Left ventricle myocardium superior (tissue), 1 donor: ENCODE measurements around the gene GABBR2. TPM values are rescaled to one million over a fixed set of nuclear protein-coding genes. Genes with fewer than 3 reads are reported as not detected.

Experiments
- ATAC-seq: fragments of 200-7000 bp; cut with Tn5 transposase; one replicate; pipeline ENCODE4 v1.9.1; 2020; ENCODE audit warnings: mild to moderate bottlenecking, moderate library complexity
- DNase-seq: peaks from one replicate; pipeline ENCODE4 v3.0.0-alpha.2; 2020
- intact Hi-C: fragments of 100-400 bp; cut with micrococcal nuclease; formaldehyde crosslinking; loops from one replicate; pipeline ENCODE4 v1.11.0; 2022
- total RNA-seq: library from RNA; stranded (reverse); fragmentation: NEBNext Ultra II Directional; extraction: Animal tissue kit (Norgen Biotek cat#: 25700); gene quantifications from one replicate; pipeline ENCODE4 v1.2.1, GENCODE V29; 2021
- donor health status: DM: no; HTN: yes; CAD: no; lungs with severe emphysema.

The GABBR2 gene
- total RNA-seq, 1 donor from 2014 or later: 0.62 TPM

GRCh38 chr9:98576859-98577258 is 131.9 kb downstream of the GABBR2 start:
- intact Hi-C loops: no loop called here
- no peak for ATAC-seq
- no peak for DNase-seq

DNA sequence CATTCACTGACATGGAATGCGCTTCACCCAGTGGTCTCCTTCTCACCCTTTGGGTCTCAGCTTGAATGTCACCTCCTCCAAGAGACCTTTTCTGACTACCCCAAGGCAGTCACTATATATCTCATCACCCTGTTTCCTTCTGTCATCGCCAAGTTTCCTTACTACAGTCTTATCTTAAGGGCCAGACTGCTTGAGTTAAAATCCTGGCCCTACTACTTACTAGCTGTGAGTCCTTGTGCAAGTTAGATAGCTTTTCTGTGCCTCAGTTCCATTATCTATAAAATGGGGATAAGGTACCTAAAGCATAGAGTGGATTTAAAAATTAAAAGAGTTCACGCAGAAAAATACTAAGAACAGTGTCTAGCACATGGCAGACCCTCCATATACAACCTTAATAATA is 132.4 kb downstream of the GABBR2 start:
- DNase-seq (no peak), ATAC-seq (no peak)

DNA sequence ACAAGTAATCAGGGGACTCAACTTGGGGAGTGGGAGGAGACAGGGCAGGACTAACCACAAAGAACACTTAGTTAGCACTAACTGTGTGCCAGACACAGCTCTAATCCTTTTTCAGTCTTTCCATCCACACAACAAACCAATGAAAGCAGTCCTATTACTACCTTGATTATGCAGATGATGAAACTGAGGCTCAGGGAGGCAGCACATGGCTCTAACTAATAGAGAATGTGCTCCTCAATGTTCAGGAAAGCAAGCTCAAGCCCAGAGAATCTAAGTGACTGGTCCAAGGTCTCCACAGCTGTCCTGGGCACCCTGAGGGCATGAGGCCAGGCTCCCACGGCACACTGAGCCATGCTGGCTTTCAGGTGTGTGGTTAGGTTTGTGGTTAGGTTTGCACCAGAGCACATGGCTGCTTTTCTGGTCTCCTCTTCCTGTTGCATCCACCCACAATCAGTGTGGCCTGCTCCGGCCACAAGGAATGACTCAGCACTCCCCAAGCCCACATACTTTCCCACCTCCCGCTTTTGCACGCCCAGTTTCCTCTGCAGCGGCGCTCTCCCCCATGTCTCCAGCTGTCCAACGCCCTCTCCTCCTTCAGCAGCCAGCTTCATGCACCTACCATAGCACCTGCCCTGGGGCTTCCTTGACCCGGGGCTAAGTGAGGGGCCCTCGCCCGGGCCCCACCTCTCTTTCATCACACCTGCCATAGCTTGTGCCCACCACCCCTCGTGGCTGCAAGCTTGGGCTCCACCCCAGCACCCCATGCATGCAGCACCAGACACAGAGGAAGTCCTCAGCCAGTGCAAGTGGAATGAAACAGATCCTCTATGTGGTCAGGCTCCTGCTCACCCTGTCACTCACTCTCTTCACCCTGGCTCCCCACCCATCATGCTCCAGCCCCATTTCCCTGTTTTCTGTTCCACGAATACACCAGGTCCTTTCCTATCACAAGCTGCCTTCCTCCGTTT is 133.1 kb downstream of the GABBR2 start:
- intact Hi-C loops: no loop called here
- ATAC-seq: no peak

More for the DNA sequence above, 132.4 kb downstream of the GABBR2 start:
- intact Hi-C loops: no loop called here

GRCh38 chr9:98573749-98574278 is 134.9 kb downstream of the GABBR2 start:
- intact Hi-C loops: no loop called here
- no peak for ATAC-seq

More for the DNA sequence above, 133.1 kb downstream of the GABBR2 start:
- no peak for DNase-seq

DNA sequence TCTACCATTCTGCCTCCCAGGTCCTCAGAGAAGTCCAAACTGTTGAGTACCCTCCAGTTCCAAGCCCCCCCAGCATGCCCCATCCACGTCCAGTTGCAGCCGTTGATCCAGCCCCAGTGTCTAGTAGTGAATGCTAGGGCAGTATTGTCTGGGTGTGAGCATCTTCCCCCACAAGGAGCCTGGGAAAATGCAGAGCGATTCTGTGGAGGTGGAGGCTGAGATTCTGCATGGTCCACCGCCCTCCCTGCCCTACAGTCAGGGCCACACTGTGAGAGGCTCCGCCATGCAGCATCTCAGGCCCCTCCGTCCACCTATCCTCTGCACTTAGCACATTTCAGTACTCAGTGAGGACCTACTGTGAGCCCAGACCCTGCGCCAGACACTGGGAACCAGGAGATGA is 135.9 kb downstream of the GABBR2 start:
- ATAC-seq: no peak
- DNase-seq: no peak
- intact Hi-C loops: no loop called here

More at GRCh38 chr9:98573749-98574278, 134.9 kb downstream of the GABBR2 start:
- no peak for DNase-seq

GRCh38 chr9:98572054-98572627 is 136.6 kb downstream of the GABBR2 start:
- ATAC-seq (no peak), DNase-seq (no peak)
- intact Hi-C loops: no loop called here

- DNase-seq: no peak
- intact Hi-C loops: no loop called here
- ATAC-seq: no peak
Observed at GRCh38 chr9:98571643-98572042, 137.1 kb downstream of the GABBR2 start.

DNA sequence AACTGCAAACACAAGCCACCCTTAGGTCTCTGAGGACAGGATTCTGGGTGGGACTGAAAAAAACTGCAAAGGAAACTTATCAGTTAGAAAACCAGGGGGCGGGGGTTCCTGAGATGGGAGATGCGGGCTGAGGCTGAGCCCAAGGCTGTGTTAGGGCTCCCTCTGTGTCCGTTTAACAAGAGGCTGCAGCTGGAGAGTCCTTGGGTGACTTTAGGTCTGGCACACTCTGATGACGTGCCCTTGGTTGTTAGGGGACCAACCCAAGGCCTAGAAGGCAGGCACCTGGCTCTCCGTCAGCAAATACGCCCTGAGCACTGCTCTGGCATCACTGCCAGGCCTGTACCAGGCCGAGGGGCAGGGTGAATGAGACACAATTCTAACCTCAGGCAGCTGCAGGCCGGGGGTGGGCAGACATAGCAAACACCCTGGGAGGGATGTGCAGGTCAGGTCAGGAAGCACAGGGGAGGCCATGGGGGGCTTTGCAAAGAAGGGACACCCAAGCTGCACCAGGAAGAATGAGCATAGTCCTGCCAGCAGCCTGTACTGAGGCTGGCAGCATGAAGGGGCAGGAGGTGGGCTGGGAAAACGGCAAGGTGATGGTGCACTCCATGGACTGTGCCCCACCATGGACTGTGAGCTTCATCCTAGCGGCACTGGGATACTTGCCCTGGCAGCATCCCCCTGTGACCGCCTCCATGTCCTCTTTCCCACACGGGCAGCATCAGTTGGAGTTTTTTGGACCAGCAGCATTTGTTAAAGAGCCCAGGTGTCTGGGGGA is 137.9 kb downstream of the GABBR2 start:
- no peak for DNase-seq
- ATAC-seq: no peak
- intact Hi-C loops: no loop called here

GRCh38 chr9:98570055-98570454 is 138.7 kb downstream of the GABBR2 start:
- DNase-seq: no peak
- intact Hi-C loops: no loop called here
- ATAC-seq: no peak

DNA sequence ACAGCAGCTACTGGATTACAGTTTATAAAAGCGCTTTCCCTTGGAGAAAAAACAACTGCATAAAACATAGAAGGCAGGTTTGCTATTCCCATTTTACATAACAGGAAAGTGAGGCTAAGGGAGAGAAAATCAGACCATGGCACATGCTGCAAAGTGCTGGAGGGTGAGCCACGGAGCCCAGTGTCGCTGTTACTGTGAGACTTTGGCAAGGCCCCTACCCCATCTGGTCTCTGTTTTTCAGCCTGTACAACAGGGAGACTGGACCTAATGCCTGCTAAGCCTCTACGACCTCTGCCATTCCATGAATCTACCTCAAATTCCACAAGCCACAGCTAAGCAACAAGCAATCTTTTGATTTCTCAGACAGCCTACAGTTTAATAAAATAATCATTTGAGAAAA is 139.2 kb downstream of the GABBR2 start:
- DNase-seq (no peak), ATAC-seq (no peak)
- intact Hi-C loops: no loop called here

DNA sequence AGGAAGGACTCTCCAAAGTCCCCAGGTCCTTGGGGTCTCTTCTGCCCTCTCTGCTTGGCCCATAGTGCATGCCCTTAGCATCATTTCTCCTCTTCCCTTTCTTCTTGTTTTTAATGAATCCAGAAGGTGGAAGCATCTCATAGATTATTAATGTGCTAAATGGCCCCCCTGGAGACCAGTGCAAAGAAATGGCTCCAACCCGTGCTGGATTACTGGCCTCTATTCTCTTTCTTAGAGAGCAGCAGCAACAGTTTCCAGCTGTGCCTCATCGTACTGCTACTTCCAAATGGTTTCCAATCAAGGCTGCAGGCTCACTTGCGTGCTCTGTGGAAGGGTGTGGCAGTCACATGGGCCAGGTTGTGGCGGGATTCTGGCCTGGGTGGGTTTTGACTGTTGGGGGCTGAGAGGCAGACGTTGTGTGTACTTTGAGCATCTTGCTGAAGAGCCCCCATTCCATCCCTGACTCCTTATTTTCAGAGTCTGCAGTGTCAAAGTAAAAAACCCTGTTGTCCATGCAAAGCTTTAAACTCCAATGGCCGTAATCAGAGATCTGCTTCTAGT is 139.7 kb downstream of the GABBR2 start:
- ATAC-seq (no peak), DNase-seq (no peak)
- intact Hi-C loops: no loop called here

DNA sequence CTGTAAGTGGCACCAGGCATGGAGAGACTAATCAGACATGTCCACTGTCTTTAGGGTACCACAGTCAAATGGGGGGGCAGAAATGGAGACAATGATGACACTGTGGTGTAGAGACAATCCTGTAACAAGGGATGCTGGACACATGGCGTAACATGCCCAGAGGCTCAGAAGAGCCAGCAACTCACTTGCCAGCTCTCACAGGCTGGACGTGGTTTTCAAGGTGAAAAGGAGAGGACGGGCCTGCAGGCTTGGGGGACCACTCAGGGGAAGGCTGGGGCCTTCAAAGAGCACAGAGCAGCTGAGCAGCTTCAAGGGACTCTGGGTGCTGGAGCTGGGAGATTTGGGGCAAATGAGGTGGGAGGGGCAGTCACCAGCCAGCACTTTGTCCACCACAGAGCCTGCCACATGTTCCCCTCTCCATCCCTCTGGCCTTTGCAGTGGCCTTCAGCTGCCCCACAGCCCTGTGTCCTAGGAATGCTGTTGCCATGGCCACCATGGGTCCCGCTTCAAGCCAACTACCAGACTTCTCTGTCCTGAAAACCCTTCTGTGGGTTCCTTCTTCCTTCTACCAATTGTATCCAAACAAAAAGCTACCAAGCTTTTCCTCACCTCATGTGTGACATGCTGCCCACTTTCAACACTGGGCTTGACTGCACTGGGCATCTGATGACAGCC is 140.4 kb downstream of the GABBR2 start:
- intact Hi-C loops: no loop called here
- ATAC-seq (no peak), DNase-seq (no peak)

- no peak for DNase-seq
- ATAC-seq: no peak
- intact Hi-C loops: no loop called here
Observed at GRCh38 chr9:98567540-98568233, 141.0 kb downstream of the GABBR2 start.

DNA sequence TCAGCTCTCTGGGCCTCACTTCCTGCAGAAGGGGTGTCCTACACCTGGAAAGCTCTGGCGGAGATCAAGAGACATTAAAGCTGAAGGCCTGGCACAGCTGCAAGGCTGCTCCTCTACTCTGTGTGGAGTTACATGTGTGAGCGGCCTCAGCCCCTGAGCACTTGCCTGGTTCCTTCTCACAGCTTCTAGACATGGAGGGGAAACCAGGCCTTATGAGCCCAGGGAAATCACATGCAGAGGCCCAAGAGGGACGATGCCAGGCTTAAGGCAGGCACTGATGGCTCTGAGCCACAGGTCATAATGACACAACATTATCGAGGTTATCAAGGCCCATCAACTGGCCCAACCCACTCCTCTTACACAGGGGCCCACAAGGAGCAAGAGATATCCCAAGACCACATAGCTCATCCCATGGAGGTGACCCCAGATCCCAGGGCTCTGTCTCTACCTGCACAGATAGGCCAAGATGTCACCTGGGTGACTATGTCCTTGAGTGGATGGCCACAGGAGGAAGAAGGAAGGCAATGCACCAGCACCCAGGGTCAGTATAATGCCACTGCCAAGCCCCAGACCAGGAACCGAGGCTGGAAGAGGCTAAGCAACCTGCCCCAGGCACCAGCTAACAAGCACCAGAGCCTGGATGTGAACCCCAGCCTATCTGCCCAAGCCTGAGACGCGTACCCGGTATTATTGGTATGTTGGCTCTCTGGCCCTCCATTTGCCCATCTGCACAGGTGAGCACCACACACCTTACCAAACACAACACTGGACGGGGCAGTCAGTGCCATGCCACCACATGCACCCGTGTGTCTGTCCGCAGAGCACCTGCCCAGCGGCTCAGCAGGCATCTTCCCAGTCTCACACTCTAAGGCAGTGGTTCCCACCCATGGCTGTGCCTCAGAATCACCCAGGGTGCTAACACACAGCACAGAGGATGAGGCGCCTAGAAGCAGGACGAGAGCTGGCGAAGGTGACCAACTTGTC is 143.3 kb downstream of the GABBR2 start:
- intact Hi-C loops: no loop called here
- no peak for DNase-seq
- ATAC-seq: no peak

DNA sequence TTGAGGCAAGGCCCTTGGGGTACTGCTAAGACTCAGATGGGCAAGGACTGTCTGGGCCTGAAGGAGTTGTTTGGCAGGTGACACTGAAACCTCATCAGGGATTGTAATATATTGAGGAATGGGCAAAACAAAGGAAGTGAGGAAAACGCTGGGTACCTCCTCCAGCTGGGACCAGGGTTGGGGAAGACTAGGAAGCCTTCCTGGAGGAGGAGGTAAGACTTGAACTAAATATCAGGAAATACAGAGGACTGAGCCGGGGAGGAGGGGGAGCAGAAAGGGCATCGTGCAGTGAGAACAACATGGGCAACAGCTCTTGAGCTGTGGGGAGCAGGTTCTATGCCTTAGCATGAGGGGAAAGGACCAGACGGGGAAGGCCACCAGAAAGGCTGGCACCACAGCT is 144.0 kb downstream of the GABBR2 start:
- DNase-seq: no peak
- intact Hi-C loops: no loop called here
- no peak for ATAC-seq

GRCh38 chr9:98563988-98564387 is 144.7 kb downstream of the GABBR2 start:
- DNase-seq: no peak
- no peak for ATAC-seq
- intact Hi-C loops: no loop called here
